Peyer's patch (tissue), 4 donors: ENCODE data around the gene TEX29. TPM values are rescaled to one million over a fixed set of nuclear protein-coding genes. Genes with fewer than 3 reads are reported as not detected.
A peak's percentile ranks its signal among the peaks of the same experiment; 100 is the strongest.

Source experiments
- DNase-seq, 3 donors: peaks; one replicate each; pipeline ENCODE4 v3.0.0-alpha.2; 2017 to 2019
- H3K27ac ChIP-seq, 4 donors: fragments of 200-600 bp; sonication (generic); one replicate each; pipeline ENCODE4 v1.5.1; 2016 to 2019
- H3K27me3 ChIP-seq, 2 donors: fragments of 200-600 bp; sonication (generic); one replicate each; pipeline ENCODE4 v1.5.1; 2019
- H3K36me3 ChIP-seq, 3 donors: fragments of 200-600 bp; sonication (generic); one replicate each; pipeline ENCODE4 v1.5.1; 2016 to 2019
- H3K4me1 ChIP-seq, 4 donors: fragments of 200-600 bp; sonication (generic); one replicate each; pipeline ENCODE4 v1.5.1; 2016 to 2019
- H3K4me3 ChIP-seq, 4 donors: fragments of 200-600 bp; sonication (generic); 1 replicate in 3 of 4; 2 replicates in 1 of 4; pipeline ENCODE4 v1.5.1; 2016 to 2019; ENCODE audit warnings: mild to moderate bottlenecking in 1 of 4
- H3K9me3 ChIP-seq, 4 donors: fragments of 200-600 bp; sonication (generic); one replicate each; pipeline ENCODE4 v1.5.1; 2016 to 2019; ENCODE audit warnings: mild to moderate bottlenecking in 1 of 4
- POLR2A ChIP-seq, 2 donors: fragments of 450-650 bp; IDR thresholded peaks; one replicate each; pipeline ENCODE4 v1.5.1; 2017; ENCODE audit warnings: antibody characterized with exemption in 2 of 2, mild to moderate bottlenecking in 2 of 2, moderate library complexity in 2 of 2
- total RNA-seq, 4 donors: library from RNA; depleted of rRNA; stranded (reverse); fragments of >200 nt; gene quantifications; one replicate each; pipeline ENCODE4 v1.1.0, GENCODE V29; 2016
- TF ChIP-seq, protein P1 (sequence below), 6 experiments: fragments of 450-650 bp in 4 of 6; fragments of 200-600 bp in 2 of 6; sonication (generic) in 1 of 6; IDR thresholded peaks; one replicate each; pipeline ENCODE4 v1.5.1; 2017 to 2019; ENCODE audit warnings: antibody characterized with exemption in 6 of 6, mild to moderate bottlenecking in 3 of 6, moderate library complexity in 1 of 6

TEX29 gene
- total RNA-seq, 4 donors from 2014 or later, result not detected

DNA sequence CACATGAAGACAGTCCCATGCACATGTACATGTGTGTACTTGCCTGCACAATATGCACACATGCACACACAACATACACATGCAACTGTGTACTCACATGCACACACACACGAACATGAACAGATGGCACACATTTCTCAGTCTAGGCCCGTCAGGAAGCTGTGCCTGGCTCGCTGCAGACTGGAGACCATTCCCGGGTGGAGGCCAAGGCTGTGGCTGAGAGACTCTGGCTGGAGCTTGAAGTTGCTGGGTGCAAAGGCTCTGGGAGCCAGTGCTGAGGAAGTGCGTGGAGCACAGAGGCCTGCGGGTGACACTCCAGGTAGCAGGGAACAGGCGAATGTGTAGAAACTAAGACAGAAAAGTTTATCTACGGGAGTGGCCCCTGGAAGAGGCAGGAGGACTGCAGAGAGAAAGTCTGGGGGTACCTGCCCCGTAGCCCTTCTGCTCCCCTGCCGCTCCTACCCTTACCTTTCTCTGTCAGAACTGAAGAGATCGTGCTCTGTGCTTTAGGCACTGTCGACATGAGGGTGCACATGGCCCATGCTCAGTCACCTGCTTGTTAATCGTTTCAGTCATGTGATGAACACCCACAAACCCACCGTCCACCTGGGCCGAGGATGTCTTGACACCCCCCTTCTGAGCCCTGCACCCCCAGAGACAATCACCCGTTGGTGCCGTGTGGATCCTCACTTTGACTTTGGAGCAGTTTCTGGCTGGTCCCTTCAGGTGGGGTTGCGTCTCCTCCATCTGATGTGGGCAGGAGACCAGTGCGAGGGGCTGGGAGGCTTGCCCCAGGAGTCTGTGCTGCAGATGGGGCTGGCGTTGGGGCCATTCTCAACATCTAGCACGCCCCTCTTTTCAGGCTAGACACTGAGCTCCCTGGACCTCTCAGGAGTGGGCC is 69.4 kb downstream of the TEX29 start:
- no peaks in the 10 kb centered on the region for H3K4me1 ChIP-seq
- no peak for TF ChIP-seq POLR2A (IDR thresholded peaks at IDR 0.05)
- TF ChIP-seq, protein P1, sequence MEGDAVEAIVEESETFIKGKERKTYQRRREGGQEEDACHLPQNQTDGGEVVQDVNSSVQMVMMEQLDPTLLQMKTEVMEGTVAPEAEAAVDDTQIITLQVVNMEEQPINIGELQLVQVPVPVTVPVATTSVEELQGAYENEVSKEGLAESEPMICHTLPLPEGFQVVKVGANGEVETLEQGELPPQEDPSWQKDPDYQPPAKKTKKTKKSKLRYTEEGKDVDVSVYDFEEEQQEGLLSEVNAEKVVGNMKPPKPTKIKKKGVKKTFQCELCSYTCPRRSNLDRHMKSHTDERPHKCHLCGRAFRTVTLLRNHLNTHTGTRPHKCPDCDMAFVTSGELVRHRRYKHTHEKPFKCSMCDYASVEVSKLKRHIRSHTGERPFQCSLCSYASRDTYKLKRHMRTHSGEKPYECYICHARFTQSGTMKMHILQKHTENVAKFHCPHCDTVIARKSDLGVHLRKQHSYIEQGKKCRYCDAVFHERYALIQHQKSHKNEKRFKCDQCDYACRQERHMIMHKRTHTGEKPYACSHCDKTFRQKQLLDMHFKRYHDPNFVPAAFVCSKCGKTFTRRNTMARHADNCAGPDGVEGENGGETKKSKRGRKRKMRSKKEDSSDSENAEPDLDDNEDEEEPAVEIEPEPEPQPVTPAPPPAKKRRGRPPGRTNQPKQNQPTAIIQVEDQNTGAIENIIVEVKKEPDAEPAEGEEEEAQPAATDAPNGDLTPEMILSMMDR (IDR thresholded peaks at IDR 0.05), result no peak
- H3K9me3 ChIP-seq, result no peaks in the 10 kb centered on the region
- no peak overlapping the region for H3K4me3 ChIP-seq
- peak in 1 of 3 donors; percentile 32 for DNase-seq
- H3K27me3 ChIP-seq, result no peaks in the 10 kb centered on the region
- H3K27ac ChIP-seq, result no peak overlapping the region
- no peaks in the 10 kb centered on the region for H3K36me3 ChIP-seq

DNA sequence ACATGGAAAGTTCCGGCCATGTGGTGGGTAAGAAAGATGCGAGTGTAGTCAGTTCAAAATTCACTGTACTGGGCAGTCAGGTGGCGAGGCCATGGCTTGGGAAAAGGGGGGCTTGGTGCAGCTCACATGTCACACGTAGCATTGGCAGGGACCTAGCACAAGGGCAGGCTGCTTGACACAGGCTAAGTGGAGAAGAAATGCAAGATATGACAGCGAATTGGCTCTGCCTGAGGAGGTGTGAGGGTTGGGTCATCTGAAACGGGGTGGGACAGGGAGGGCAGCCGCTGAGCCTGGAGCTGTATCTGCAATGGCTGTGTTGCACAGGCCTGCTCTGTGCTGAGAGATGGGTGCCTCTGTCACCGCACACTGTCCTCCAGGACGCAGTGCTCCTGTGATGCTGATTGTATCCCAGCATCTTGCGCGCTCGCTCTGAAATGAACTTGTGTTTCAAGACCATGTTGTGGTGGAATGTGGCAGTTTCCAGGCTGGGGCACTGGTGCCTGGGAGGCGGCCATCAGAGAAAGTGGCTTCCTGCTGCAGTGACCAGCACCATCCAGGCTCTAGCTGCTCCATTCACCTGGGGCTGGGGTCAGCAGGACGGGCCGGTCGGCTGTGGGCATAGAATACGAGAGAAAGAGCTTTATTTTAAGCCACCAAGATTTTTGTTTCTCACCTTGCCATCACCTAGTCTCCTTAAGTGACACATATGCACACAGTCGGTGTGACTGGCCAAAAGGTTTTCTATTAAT is 70.3 kb downstream of the TEX29 start:
- Histone ChIP-seq H3K4me1 (no peaks in the 10 kb centered on the region), H3K9me3 (no peaks in the 10 kb centered on the region), H3K27me3 (no peaks in the 10 kb centered on the region), H3K4me3 (no peak overlapping the region), H3K36me3 (no peaks in the 10 kb centered on the region), H3K27ac (no peak overlapping the region)
- TF ChIP-seq POLR2A (IDR thresholded peaks at IDR 0.05), result no peak
- TF ChIP-seq, protein P1 (IDR thresholded peaks at IDR 0.05), result no peak
- DNase-seq, result peak in 1 of 3 donors; percentile 31

DNA sequence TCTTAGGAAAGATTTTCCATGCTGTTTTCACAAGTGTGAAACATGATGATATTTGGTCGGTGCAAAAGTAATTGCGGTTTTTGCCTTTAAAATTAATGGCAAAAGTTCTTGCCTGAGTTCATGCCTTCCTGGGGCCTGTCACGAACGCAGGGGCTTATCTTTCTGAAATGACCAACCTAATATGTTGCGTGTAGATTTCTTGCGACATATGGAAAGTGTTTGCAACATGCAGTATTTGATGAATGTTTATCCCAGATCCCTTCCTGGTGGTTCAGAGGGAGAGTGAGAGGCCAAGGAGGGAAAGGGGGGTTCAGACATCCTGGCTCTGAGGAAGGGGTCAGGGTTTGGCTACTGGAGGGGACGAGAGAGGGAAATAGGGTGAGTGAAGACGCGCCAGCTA is 72.0 kb downstream of the TEX29 start:
- H3K36me3 ChIP-seq, result no peaks in the 10 kb centered on the region
- TF ChIP-seq, protein P1 (IDR thresholded peaks at IDR 0.05), result no peak
- no peak for TF ChIP-seq POLR2A (IDR thresholded peaks at IDR 0.05)
- DNase-seq, result no peak

DNA sequence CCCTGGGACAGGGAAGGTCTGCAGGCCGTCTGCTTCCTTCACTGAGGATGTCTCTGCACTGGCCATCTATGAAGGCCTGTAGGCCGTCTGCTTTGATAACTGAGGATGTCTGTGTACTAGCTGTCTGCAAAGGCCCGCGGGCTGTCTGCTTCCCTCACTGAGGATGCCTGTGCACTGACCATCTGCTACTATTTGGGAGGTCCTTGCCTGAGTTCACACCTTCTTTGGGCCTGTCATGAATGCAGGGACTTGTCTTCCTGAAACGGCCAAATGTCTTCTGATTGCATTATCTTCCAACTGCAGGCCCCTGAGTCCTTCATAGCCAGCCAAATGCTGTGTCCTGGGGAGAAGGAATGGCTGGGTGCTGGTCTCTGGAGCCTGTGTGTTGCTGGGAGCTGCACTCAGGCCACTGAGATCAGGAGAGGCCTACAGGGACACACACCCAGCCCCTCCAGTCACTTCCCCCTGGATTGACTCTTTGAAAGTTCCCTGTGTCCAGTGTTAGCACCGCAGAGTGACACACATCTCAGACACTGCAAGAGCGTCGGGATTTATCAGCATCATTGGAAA is 72.9 kb downstream of the TEX29 start:
- H3K9me3 ChIP-seq, result no peaks in the 10 kb centered on the region
- no peaks in the 10 kb centered on the region for H3K36me3 ChIP-seq
- peak in 1 of 3 donors; percentile 23 for DNase-seq
- no peak overlapping the region for H3K4me3 ChIP-seq
- no peak overlapping the region for H3K27ac ChIP-seq
- H3K27me3 ChIP-seq, result no peaks in the 10 kb centered on the region
- no peaks in the 10 kb centered on the region for H3K4me1 ChIP-seq
- TF ChIP-seq POLR2A (IDR thresholded peaks at IDR 0.05), result no peak
- TF ChIP-seq, protein P1 (IDR thresholded peaks at IDR 0.05), result no peak

More for the DNA sequence above, 72.0 kb downstream of the TEX29 start:
- H3K4me3 ChIP-seq, result no peak overlapping the region
- H3K27me3 ChIP-seq, result no peaks in the 10 kb centered on the region
- H3K27ac ChIP-seq, result no peak overlapping the region
- no peaks in the 10 kb centered on the region for H3K4me1 ChIP-seq
- H3K9me3 ChIP-seq, result no peaks in the 10 kb centered on the region

Other genes starting within 250 kb of the TEX29 start
- gene ARHGEF7, start 205.3 kb upstream of the TEX29 start, total RNA-seq, result 100 to 1,000 TPM in 2 of 4 donors, 10 to 100 TPM in 2; 58.1 to 117 (median 95.5) TPM